K562 (cell line): ENCODE measurements around the gene OPCML. TPM values are rescaled to one million over a fixed set of nuclear protein-coding genes. Genes with fewer than 3 reads are reported as not detected.

Experiments used
- ATAC-seq: fragments of 200-7000 bp; cut with Tn5 transposase; 3 replicates; pipeline ENCODE4 v1.9.1; 2020; ENCODE audit warnings: moderate library complexity
- BruUV-seq: library from RNA; stranded (reverse); fragments of 400-500 nt; replicated peaks from 2 replicates; lab custom pipeline; 2021; lab: Mats Ljungman, UMichigan
- CTCF ChIA-PET: fragments of 300-600 bp; formaldehyde crosslinking; extraction: SDS; loops from one replicate; lab custom pipeline; 2021; ENCODE audit warnings: low intra/inter-chr PET ratio; lab: Yijun Ruan, JAX
- POLR2A ChIA-PET: fragments of 300-600, 350-650 bp; sonication (Branson Sonifier 250); formaldehyde crosslinking; extraction: SDS; loops from one replicate; lab custom pipeline; 2021; ENCODE audit warnings: antibody characterized with exemption, inconsistent platforms; lab: Yijun Ruan, JAX
- DNase-seq, 4 experiments: peaks; one replicate each; pipeline versions ENCODE4 v3.0.0 to v3.0.0-alpha.2; 2011 to 2018; ENCODE audit warnings: low spot score in 3 of 4, mixed read lengths in 3 of 4; ENCODE audit errors: extremely low read depth in 1 of 4
- FAIRE-seq: peaks from 2 replicates; lab custom pipeline; 2011; peaks lifted over from hg19 to GRCh38; lab: Jason Lieb, UNC
- H2AFZ ChIP-seq: 2 replicates; pipeline ENCODE4 v1.6.0; 2011; ENCODE audit warnings: low read depth, low read length, control low read depth, inconsistent platforms
- H3K27ac ChIP-seq: fragments of 200-600 bp; 3 replicates; pipeline ENCODE4 v1.8.0; 2011; ENCODE audit warnings: low read depth, mild to moderate bottlenecking, control low read depth, inconsistent platforms, low read length, moderate library complexity, mixed read lengths; ENCODE audit errors: extremely low read depth
- H3K27me3 ChIP-seq, 2 experiments: fragments of 300-600 bp in 1 of 2; 2 replicates in 1 of 2; 3 replicates in 1 of 2; pipeline versions ENCODE4 v1.6.0 to v1.8.0; 2011; ENCODE audit warnings: inconsistent platforms in 2 of 2, low read length in 2 of 2, mild to moderate bottlenecking in 1 of 2, mixed read lengths in 1 of 2, moderate library complexity in 1 of 2; ENCODE audit not compliant: control insufficient read depth in 2 of 2, insufficient read depth in 2 of 2
- H3K36me3 ChIP-seq: fragments of 300-600 bp; 3 replicates; pipeline ENCODE4 v1.8.0; 2011; ENCODE audit warnings: mild to moderate bottlenecking, low read length, inconsistent platforms; ENCODE audit not compliant: control insufficient read depth, insufficient read depth
- H3K4me1 ChIP-seq, 2 experiments: fragments of 200-600 bp in 1 of 2; replicated peaks in 1 of 2; 2 replicates in 1 of 2; 3 replicates in 1 of 2; pipeline versions ENCODE4 v1.5.1 to v1.8.0; 2011; ENCODE audit warnings: inconsistent platforms in 2 of 2, low read length in 2 of 2, mild to moderate bottlenecking in 1 of 2, mixed read lengths in 1 of 2, moderate library complexity in 1 of 2; ENCODE audit not compliant: control insufficient read depth in 2 of 2, insufficient read depth in 2 of 2
- H3K4me2 ChIP-seq: 2 replicates; pipeline ENCODE4 v1.6.1; 2011; ENCODE audit warnings: low read length, control low read depth, inconsistent platforms, mixed read lengths; ENCODE audit not compliant: insufficient read depth
- H3K4me3 ChIP-seq: fragments of 200-600 bp; sonication (generic), shearing (Covaris generic); 2 replicates; pipeline ENCODE4 v1.5.1; 2016; ENCODE audit warnings: control low read depth, inconsistent platforms
- H3K79me2 ChIP-seq: fragments of 200-600 bp; 3 replicates; pipeline ENCODE4 v1.8.0; 2011; ENCODE audit warnings: low read length, inconsistent platforms; ENCODE audit not compliant: control insufficient read depth, insufficient read depth
- H3K9ac ChIP-seq, 2 experiments: 2 replicates each; pipeline versions ENCODE4 v1.6.0 to v1.6.1; 2011; ENCODE audit warnings: low read depth in 2 of 2, low read length in 2 of 2, control low read depth in 1 of 2, inconsistent platforms in 1 of 2, mild to moderate bottlenecking in 1 of 2, mixed read lengths in 1 of 2; ENCODE audit not compliant: insufficient read depth in 1 of 2
- H3K9me1 ChIP-seq: one replicate; pipeline ENCODE4 v1.6.0; 2011; ENCODE audit warnings: inconsistent platforms, mild to moderate bottlenecking, low read length, moderate library complexity; ENCODE audit not compliant: control insufficient read depth, insufficient read depth
- H3K9me3 ChIP-seq: replicated peaks from 2 replicates; pipeline ENCODE4 v1.5.1; 2011; ENCODE audit warnings: low read depth, low read length, inconsistent platforms; ENCODE audit not compliant: control insufficient read depth, insufficient read depth
- H4K20me1 ChIP-seq: replicated peaks from 2 replicates; pipeline ENCODE4 v1.6.1; 2011; ENCODE audit warnings: low read length, inconsistent platforms, mixed read lengths; ENCODE audit not compliant: control insufficient read depth, insufficient read depth
- ARID2 ChIP-seq: fragments of 450-650 bp; IDR thresholded peaks from 2 replicates; pipeline ENCODE4 v1.6.1; 2017; ENCODE audit warnings: antibody characterized with exemption, mild to moderate bottlenecking
- BRCA1 ChIP-seq, 2 experiments: fragments of 450-650 bp in 1 of 2; sonication (generic) in 1 of 2; formaldehyde crosslinking in 1 of 2; IDR thresholded peaks; 2 replicates each; pipeline versions ENCODE4 v1.5.0 to v1.6.1; 2017 to 2020; ENCODE audit warnings: mild to moderate bottlenecking in 1 of 2, missing genetic modification reagents in 1 of 2
- CBFA2T3 ChIP-seq: fragments of 450-650 bp; IDR thresholded peaks from 2 replicates; pipeline ENCODE4 v1.6.1; 2017
- E2F3 ChIP-seq: fragments of 250-450 bp; sonication (Bioruptor Pico); IDR thresholded peaks from 2 replicates; pipeline ENCODE4 v1.4.0; 2020; ENCODE audit warnings: mild to moderate bottlenecking
- HDAC8 ChIP-seq: fragments of 450-650 bp; IDR thresholded peaks from 2 replicates; pipeline ENCODE4 v1.6.1; 2016; ENCODE audit warnings: mild to moderate bottlenecking, missing genetic modification characterization, moderate library complexity, missing compliant biosample characterization
- HMG20A ChIP-seq: fragments of 450-650 bp; formaldehyde crosslinking; conservative IDR thresholded peaks from 2 replicates; pipeline ENCODE4 v1.4.0; 2020; ENCODE audit warnings: mild to moderate bottlenecking, mixed read lengths
- NCOR1 ChIP-seq: fragments of 450-650 bp; IDR thresholded peaks from 2 replicates; pipeline ENCODE4 v1.6.1; 2016; ENCODE audit warnings: mild to moderate bottlenecking, moderate library complexity
- NFIX ChIP-seq: fragments of 250-450 bp; sonication (Bioruptor Pico); IDR thresholded peaks from 2 replicates; pipeline ENCODE4 v1.4.0; 2020; ENCODE audit warnings: low read depth, mild to moderate bottlenecking, moderate library complexity
- NR4A1 ChIP-seq, 2 experiments: fragments of 250-450 bp in 1 of 2; fragments of 450-650 bp in 1 of 2; sonication (Bioruptor Pico) in 1 of 2; IDR thresholded peaks; 2 replicates each; pipeline versions ENCODE4 v1.4.0 to v1.6.1; 2016 to 2020; ENCODE audit warnings: mild to moderate bottlenecking in 2 of 2, missing compliant biosample characterization in 1 of 2, missing genetic modification characterization in 1 of 2, moderate library complexity in 1 of 2
- SOX6 ChIP-seq: fragments of 450-650 bp; IDR thresholded peaks from 2 replicates; pipeline ENCODE4 v1.6.1; 2014; ENCODE audit warnings: mild to moderate bottlenecking
- ZBTB34 ChIP-seq: fragments of 250-450 bp; sonication (Bioruptor Pico); IDR thresholded peaks from 2 replicates; pipeline ENCODE4 v1.8.0; 2021; ENCODE audit warnings: mild to moderate bottlenecking, moderate library complexity
- ZNF274 ChIP-seq: IDR thresholded peaks from 2 replicates; pipeline ENCODE4 v1.6.1; 2011; ENCODE audit warnings: low read depth, mild to moderate bottlenecking, low read length, moderate library complexity, borderline replicate concordance
- ZNF76 ChIP-seq: fragments of 250-450 bp; sonication (Bioruptor Pico); IDR thresholded peaks from 2 replicates; pipeline ENCODE4 v1.4.0; 2020; ENCODE audit warnings: mild to moderate bottlenecking, moderate library complexity, borderline replicate concordance
- ZNF77 ChIP-seq: fragments of 250-450 bp; sonication (Bioruptor Pico); IDR thresholded peaks from 2 replicates; pipeline ENCODE4 v1.5.0; 2020
- WGBS: fragments of 100-300 bp; shearing (Covaris generic); methylation state at CpG from one replicate; pipeline ENCODE4 v1.1.6; 2016; ENCODE audit warnings: low coverage, mixed read lengths; ENCODE audit not compliant: insufficient coverage; ENCODE audit errors: missing lambda C conversion rate; 5-methylcytosine and 5-hydroxymethylcytosine counted together
- in situ Hi-C: fragments of 300-500 bp; cut with MboI; formaldehyde crosslinking; loops from 4 replicates; pipeline ENCODE4 v1.15.0; 2018; ENCODE audit warnings: inconsistent platforms, mixed read lengths
- intact Hi-C: fragments of 100-400 bp; cut with micrococcal nuclease; formaldehyde crosslinking; loops from 2 replicates; pipeline ENCODE4 v1.14.2; 2022
- polyA plus RNA-seq, 8 experiments: library from polyadenylated mRNA; depleted of rRNA in 4 of 8; stranded (reverse) in 5 of 8; unstranded in 3 of 8; fragments of >200 nt; fragmentation: Nextera tagmentation in 2 of 8; fragmentation: Illumina TruSeq in 1 of 8; extraction: Ambion mirVana in 2 of 8; extraction: Trizol in 1 of 8; gene quantifications; 2 replicates each; pipeline versions ENCODE4 v1.2.1 to v1.2.3, GENCODE V29; 2011 to 2014; ENCODE audit warnings: inconsistent platforms in 1 of 8, missing spikeins in 1 of 8
- total RNA-seq, 7 experiments: library from RNA; depleted of rRNA in 6 of 7; stranded (reverse); fragments of >200 nt in 6 of 7; fragmentation: Illumina TruSeq in 2 of 7; extraction: Trizol in 2 of 7; gene quantifications; 2 replicates each; pipeline versions ENCODE4 v1.2.1 to v1.2.3, GENCODE V29; 2011 to 2021; ENCODE audit warnings: low replicate concordance in 1 of 7

Gene OPCML
- total and polyA plus RNA-seq, 9 of the 15 experiments (the other 6 are each of a cell fraction or from before 2014, with no cell fraction given): not detected

GRCh38 chr11:132997396-132997795 is 534.9 kb downstream of the OPCML start (continued):
- TF ChIP-seq SOX6: no peak
- no peak for TF ChIP-seq NR4A1 (CRISPR knock-in tag; IDR thresholded peaks at IDR 0.05)
- no peak for TF ChIP-seq NR4A1 (tag; IDR thresholded peaks at IDR 0.05)
- no peak for TF ChIP-seq HMG20A (CRISPR knock-in tag)
- TF ChIP-seq, all 486 proteins: peak for 0

- in situ Hi-C loops (no loop called here), intact Hi-C loops (no loop called here)
- 0% methylated on average over 6 of the region's 6 CpGs for WGBS
- BruUV-seq: no TSS peak
- H3K9me1 ChIP-seq: no peaks in the 10 kb centered on the region
- no peak overlapping the region for H3K9ac ChIP-seq
- no peak for TF ChIP-seq NCOR1
- no peak for TF ChIP-seq ZNF274
- TF ChIP-seq ZNF76: no peak
- TF ChIP-seq E2F3 (CRISPR knock-in tag): no peak
- no peak for TF ChIP-seq ZNF77 (CRISPR knock-in tag)
- no peak for TF ChIP-seq CBFA2T3
- no peak for TF ChIP-seq ARID2
- no peak for TF ChIP-seq NFIX (CRISPR knock-in tag)
- TF ChIP-seq BRCA1 (IDR thresholded peaks at IDR 0.05): no peak
- no peak for TF ChIP-seq BRCA1 (CRISPR knock-in tag; IDR thresholded peaks at IDR 0.05)
- TF ChIP-seq HDAC8 (tag): no peak
- TF ChIP-seq ZBTB34 (CRISPR knock-in tag): no peak
- H3K9me3 ChIP-seq: no peaks in the 10 kb centered on the region
- no peaks in the 10 kb centered on the region for H3K4me1 ChIP-seq
- no peak overlapping the region for H3K4me3 ChIP-seq
- ATAC-seq (no peak), DNase-seq (no peak), FAIRE-seq (no peak)
- no peak overlapping the region for H2AFZ ChIP-seq
- H3K27ac ChIP-seq: no peak overlapping the region
- no peak overlapping the region for H3K4me2 ChIP-seq
- no peaks in the 10 kb centered on the region for H4K20me1 ChIP-seq
- ChIA-PET CTCF (no interaction called here), POLR2A (no interaction called here)
- no peaks in the 10 kb centered on the region for H3K36me3 ChIP-seq
- H3K27me3 ChIP-seq: no peaks in the 10 kb centered on the region
- no peaks in the 10 kb centered on the region for H3K79me2 ChIP-seq
Observed at GRCh38 chr11:132994966-132995365, 537.3 kb downstream of the OPCML start.
